Adrenal gland (tissue), 5 donors: ENCODE measurements around the gene ITGB6.

Experiments
- CTCF ChIP-seq, 6 experiments: fragments of 450-650 bp in 4 of 6; fragments of 200-600 bp in 2 of 6; sonication (generic) in 1 of 6; IDR thresholded peaks; 1 replicate in 5 of 6; 2 replicates in 1 of 6; pipeline versions ENCODE4 v1.5.1 to v1.8.0; 2016 to 2021; ENCODE audit warnings: antibody characterized with exemption in 6 of 6, mild to moderate bottlenecking in 2 of 6, moderate library complexity in 1 of 6
- POLR2A ChIP-seq, 2 donors: fragments of 450-650 bp; IDR thresholded peaks; one replicate each; pipeline ENCODE4 v1.6.1; 2017; ENCODE audit warnings: antibody characterized with exemption in 2 of 2, mild to moderate bottlenecking in 2 of 2, moderate library complexity in 1 of 2
- donor health status: DM: no; HTN: no; CAD: no.

DNA sequence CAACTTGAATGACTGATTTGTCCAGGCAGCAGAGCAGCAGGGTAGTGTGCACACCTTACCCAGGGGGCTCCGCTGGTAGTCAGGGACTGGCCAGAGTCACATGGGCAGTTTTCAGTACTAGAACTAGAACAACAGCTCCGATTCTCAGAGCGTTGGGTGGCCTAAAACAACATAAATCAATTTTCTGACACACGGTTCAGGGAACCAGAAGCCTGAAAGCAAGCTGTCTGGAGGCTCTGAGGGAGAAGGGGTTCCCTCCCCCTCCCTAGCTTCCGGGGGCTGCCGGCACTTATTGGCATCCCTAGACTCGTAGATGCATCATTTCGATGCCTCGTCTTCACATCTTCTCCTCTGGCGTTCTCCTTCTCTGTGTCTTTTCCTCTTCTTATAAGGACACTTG lies 13.4 kb upstream of the ITGB6 start:
- TF ChIP-seq CTCF (IDR thresholded peaks at IDR 0.05) (no peak), POLR2A (IDR thresholded peaks at IDR 0.05) (no peak)
